Tibial artery (tissue), 4 donors: ENCODE measurements around the gene CLEC3B.

Experiments used
- DNase-seq, 2 donors: peaks; one replicate each; pipeline ENCODE4 v3.0.0-alpha.2; 2019
- H3K27ac ChIP-seq, 2 donors: fragments of 200-600 bp; sonication (generic) in 1 of 2; 1 replicate in 1 of 2; 2 replicates in 1 of 2; pipeline ENCODE4 v1.5.1; 2018 to 2019; ENCODE audit warnings: mild to moderate bottlenecking in 1 of 2
- H3K27me3 ChIP-seq, 2 donors: fragments of 200-600 bp; sonication (generic) in 1 of 2; one replicate each; pipeline versions ENCODE4 v1.5.1 to v1.6.0; 2016 to 2019
- H3K36me3 ChIP-seq, 3 donors: fragments of 200-600 bp; sonication (generic) in 2 of 3; one replicate each; pipeline ENCODE4 v1.5.1; 2016 to 2019; ENCODE audit warnings: mild to moderate bottlenecking in 2 of 3
- H3K4me1 ChIP-seq, 4 donors: fragments of 200-600 bp; sonication (generic) in 2 of 4; 1 replicate in 3 of 4; 2 replicates in 1 of 4; pipeline ENCODE4 v1.5.1; 2016 to 2019
- H3K4me3 ChIP-seq, 2 donors: fragments of 200-600 bp; sonication (generic) in 1 of 2; 1 replicate in 1 of 2; 2 replicates in 1 of 2; pipeline ENCODE4 v1.5.1; 2018 to 2019; ENCODE audit warnings: mild to moderate bottlenecking in 2 of 2
- H3K9me3 ChIP-seq, 3 donors: fragments of 200-600 bp; sonication (generic) in 1 of 3; one replicate each; pipeline ENCODE4 v1.5.1; 2016 to 2019
- CTCF ChIP-seq, 2 experiments: fragments of 200-600 bp in 1 of 2; fragments of 450-650 bp in 1 of 2; IDR thresholded peaks; one replicate each; pipeline ENCODE4 v1.5.1; 2017 to 2019; ENCODE audit warnings: antibody characterized with exemption in 2 of 2, mild to moderate bottlenecking in 1 of 2, moderate library complexity in 1 of 2
- intact Hi-C: fragments of 100-400 bp; cut with DNase I; formaldehyde crosslinking; loops from one replicate; pipeline ENCODE4 v1.15.0; 2023; ENCODE audit warnings: low total_unique reads

CLEC3B gene

GRCh38 chr3:45060165-45060892 is 34.2 kb downstream of the CLEC3B start:
- Histone ChIP-seq H3K4me3 (no peak overlapping the region), H3K36me3 (no peaks in the 10 kb centered on the region), H3K27ac (no peak overlapping the region), H3K9me3 (no peaks in the 10 kb centered on the region), H3K4me1 (peaks cover 0 to 23% (median 9%) of the 10 kb centered on the region in 4 donors), H3K27me3 (no peaks in the 10 kb centered on the region)
- no peak for TF ChIP-seq CTCF (IDR thresholded peaks at IDR 0.05)
- intact Hi-C loops, result no loop called here
- DNase-seq, result no peak

GRCh38 chr3:45062697-45063070 is 36.6 kb downstream of the CLEC3B start:
- intact Hi-C loops, result no loop called here
- DNase-seq, result no peak
- Histone ChIP-seq H3K4me3 (no peak overlapping the region), H3K9me3 (no peaks in the 10 kb centered on the region), H3K27ac (no peak overlapping the region), H3K27me3 (no peaks in the 10 kb centered on the region), H3K4me1 (peaks cover 0 to 6% (median 4%) of the 10 kb centered on the region in 4 donors), H3K36me3 (no peaks in the 10 kb centered on the region)
- TF ChIP-seq CTCF (IDR thresholded peaks at IDR 0.05), result no peak

- Histone ChIP-seq H3K9me3 (no peaks in the 10 kb centered on the region), H3K27me3 (no peaks in the 10 kb centered on the region), H3K36me3 (no peaks in the 10 kb centered on the region), H3K4me1 (peaks cover 0 to 3% (median 3%) of the 10 kb centered on the region in 4 donors), H3K27ac (no peak overlapping the region), H3K4me3 (no peak overlapping the region)
- no peak for DNase-seq
- intact Hi-C loops, result no loop called here
- no peak for TF ChIP-seq CTCF (IDR thresholded peaks at IDR 0.05)
These were observed 38.6 kb downstream of the CLEC3B start for GRCh38 chr3:45064512-45065372.

- Histone ChIP-seq H3K27me3 (no peaks in the 10 kb centered on the region), H3K9me3 (no peaks in the 10 kb centered on the region), H3K4me1 (peaks cover 0 to 3% (median 3%) of the 10 kb centered on the region in 4 donors), H3K27ac (no peak overlapping the region), H3K36me3 (no peaks in the 10 kb centered on the region), H3K4me3 (no peak overlapping the region)
- no peak for TF ChIP-seq CTCF (IDR thresholded peaks at IDR 0.05)
- no peak for DNase-seq
- intact Hi-C loops, result no loop called here
These were observed 39.2 kb downstream of the CLEC3B start for GRCh38 chr3:45065373-45065720.

GRCh38 chr3:45066109-45066801 is 40.2 kb downstream of the CLEC3B start:
- TF ChIP-seq CTCF (IDR thresholded peaks at IDR 0.05), result no peak
- H3K9me3 ChIP-seq, result no peaks in the 10 kb centered on the region
- no peaks in the 10 kb centered on the region for H3K27me3 ChIP-seq
- no peak overlapping the region for H3K27ac ChIP-seq
- intact Hi-C loops, result no loop called here
- H3K4me3 ChIP-seq, result no peak overlapping the region
- no peak for DNase-seq
- H3K4me1 ChIP-seq, result peaks cover 0 to 3% (median 2%) of the 10 kb centered on the region in 4 donors
- no peaks in the 10 kb centered on the region for H3K36me3 ChIP-seq
